WERI-Rb-1 (cell line): ENCODE measurements around the gene RD3L.
"Not testable (repeated sequence)": the region's sequence is repeated elsewhere in the genome, so short reads cannot be mapped to it uniquely, and the experiment has no call there.

Experiments used
- DNase-seq: peaks from one replicate; pipeline ENCODE4 v3.0.0-alpha.2; 2020
- H3K27ac ChIP-seq: fragments of 250-450 bp; sonication (Bioruptor Pico); 2 replicates; pipeline ENCODE4 v1.5.1; 2020; ENCODE audit warnings: mild to moderate bottlenecking, moderate library complexity
- H3K27me3 ChIP-seq: fragments of 250-450 bp; sonication (Bioruptor Pico); 2 replicates; pipeline ENCODE4 v1.5.1; 2021; ENCODE audit warnings: mild to moderate bottlenecking, low read depth, moderate library complexity; ENCODE audit not compliant: insufficient read depth, severe bottlenecking
- H3K36me3 ChIP-seq: fragments of 250-450 bp; sonication (Bioruptor Pico); 2 replicates; pipeline ENCODE4 v1.5.1; 2020; ENCODE audit warnings: mild to moderate bottlenecking, moderate library complexity
- H3K4me3 ChIP-seq: 2 replicates; pipeline ENCODE4 v1.5.1; 2011; ENCODE audit warnings: low read depth, mild to moderate bottlenecking, control low read depth, low read length
- H3K9me3 ChIP-seq: fragments of 250-450 bp; sonication (Bioruptor Pico); 2 replicates; pipeline ENCODE4 v1.5.1; 2021; ENCODE audit warnings: mild to moderate bottlenecking, moderate library complexity; ENCODE audit not compliant: severe bottlenecking
- TF ChIP-seq, protein P1 (sequence below): IDR thresholded peaks from 2 replicates; pipeline ENCODE4 v1.5.1; 2011; ENCODE audit warnings: low read depth, mild to moderate bottlenecking, control low read depth, inconsistent platforms, low read length

RD3L gene

DNA sequence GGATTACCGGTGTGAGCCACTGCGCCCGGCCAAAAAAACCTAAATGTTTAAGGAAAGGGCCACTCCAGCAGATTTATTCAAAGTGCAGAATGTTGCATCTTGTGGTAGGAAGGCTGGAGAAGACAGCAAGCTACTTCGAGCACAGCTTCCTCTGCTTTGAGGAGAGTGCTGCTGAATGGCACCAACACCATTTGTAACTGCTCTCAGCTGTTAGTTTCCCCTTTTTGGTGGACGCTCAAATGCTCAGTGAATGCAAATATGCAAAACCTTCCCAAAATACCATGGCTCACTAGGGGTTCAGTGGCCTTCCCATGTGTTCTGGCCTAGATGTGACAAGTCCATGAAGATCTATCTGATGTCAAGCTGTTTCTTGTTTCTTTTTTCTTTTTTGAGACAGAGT, 17.0 kb downstream of the RD3L start:
- TF ChIP-seq, protein P1, sequence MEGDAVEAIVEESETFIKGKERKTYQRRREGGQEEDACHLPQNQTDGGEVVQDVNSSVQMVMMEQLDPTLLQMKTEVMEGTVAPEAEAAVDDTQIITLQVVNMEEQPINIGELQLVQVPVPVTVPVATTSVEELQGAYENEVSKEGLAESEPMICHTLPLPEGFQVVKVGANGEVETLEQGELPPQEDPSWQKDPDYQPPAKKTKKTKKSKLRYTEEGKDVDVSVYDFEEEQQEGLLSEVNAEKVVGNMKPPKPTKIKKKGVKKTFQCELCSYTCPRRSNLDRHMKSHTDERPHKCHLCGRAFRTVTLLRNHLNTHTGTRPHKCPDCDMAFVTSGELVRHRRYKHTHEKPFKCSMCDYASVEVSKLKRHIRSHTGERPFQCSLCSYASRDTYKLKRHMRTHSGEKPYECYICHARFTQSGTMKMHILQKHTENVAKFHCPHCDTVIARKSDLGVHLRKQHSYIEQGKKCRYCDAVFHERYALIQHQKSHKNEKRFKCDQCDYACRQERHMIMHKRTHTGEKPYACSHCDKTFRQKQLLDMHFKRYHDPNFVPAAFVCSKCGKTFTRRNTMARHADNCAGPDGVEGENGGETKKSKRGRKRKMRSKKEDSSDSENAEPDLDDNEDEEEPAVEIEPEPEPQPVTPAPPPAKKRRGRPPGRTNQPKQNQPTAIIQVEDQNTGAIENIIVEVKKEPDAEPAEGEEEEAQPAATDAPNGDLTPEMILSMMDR, result no peak
- Histone ChIP-seq H3K9me3 (no peaks in the 10 kb centered on the region), H3K27me3 (no peaks in the 10 kb centered on the region), H3K36me3 (no peaks in the 10 kb centered on the region), H3K27ac (no peak overlapping the region), H3K4me3 (no peak overlapping the region)
- DNase-seq, result no peak

DNA sequence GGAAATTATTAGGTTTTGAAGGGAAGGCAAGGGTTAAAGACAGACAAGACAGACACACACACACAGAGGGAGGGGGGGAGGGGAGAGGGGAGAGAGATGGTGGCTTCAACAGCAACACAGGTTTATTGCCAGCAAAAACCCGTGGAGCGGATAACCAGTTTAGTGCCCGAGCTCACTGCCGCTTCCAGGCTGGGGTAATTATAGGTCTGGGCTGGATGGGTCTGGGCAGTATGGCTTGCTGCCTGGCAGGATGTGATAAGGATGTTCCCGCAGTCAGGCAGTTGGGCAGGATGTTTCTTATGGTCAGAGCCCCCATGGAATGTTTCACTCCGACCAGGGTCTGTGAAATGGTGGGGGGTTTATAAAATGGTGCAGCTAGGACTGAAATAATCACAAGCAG, 18.5 kb downstream of the RD3L start:
- Histone ChIP-seq H3K27ac (no peak overlapping the region), H3K9me3 (no peaks in the 10 kb centered on the region), H3K36me3 (no peaks in the 10 kb centered on the region; the same call in 1 of the 2 replicates), H3K4me3 (no peak overlapping the region), H3K27me3 (no peaks in the 10 kb centered on the region)
- DNase-seq, result no peak
- TF ChIP-seq, protein P1, result no peak

DNA sequence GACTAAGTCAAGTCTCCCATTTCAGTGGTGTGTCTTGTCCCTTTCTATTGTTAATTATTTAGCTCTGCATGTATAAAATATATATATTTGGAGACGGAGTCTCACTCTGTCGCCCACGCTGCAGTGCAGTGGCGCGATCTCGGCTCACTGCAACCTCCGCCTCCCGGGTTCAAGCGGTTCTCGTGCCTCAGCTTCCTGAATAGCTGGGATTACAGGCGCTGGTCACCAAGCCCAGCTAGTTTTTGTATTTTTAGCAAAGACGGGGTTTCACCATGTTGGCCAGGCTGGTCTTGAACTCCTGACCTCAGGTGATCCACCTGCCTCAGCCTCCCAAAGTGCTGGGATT, 20.5 kb downstream of the RD3L start:
- H3K27ac ChIP-seq, DNase-seq, H3K9me3 ChIP-seq, H3K27me3 ChIP-seq: not testable (repeated sequence)
- peaks cover 10% of the 10 kb centered on the region for H3K36me3 ChIP-seq
- peak overlapping the region; percentile 100 for H3K4me3 ChIP-seq

DNA sequence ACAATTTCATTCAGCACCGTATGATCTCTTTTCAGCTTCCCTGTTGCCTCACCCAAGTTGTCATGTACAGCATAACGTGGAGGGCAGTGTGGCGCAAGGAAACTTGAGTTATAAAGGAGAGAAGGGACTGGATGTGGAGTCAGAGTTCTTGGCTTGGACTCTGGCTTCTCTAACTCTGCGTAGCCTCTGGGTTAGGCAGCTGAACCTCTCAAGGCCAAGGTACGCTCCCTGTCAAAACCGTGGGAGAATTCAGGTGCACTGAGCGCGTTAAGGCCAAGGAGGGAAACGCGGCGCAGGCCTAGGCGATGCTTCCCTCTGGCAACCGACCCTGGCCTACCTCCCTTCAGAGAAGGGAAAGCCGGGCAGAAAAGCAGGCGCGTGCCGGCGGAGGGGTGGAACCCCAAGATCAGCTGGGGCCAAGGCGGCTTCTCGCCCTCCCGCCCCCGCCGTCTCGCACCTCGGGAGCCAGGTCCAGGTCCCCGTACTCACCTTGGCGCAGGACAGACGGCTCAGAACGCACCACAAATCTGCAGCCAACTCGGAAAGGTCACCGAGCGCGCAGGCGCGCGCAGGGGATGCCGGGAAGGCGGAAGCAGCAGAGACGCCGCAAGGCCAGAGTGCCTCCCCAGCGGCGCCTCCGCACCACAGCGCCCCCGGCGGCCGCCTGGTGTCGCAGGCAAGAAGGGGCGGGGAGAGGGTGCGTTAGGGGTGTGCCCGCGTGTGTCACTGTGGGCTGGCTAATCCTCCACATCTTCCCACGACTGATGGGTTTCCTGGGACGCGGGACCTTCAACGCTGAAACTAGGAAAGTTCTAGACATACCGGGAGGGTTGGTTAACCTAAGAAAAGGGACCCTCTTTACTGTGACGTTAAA, 21.1 kb downstream of the RD3L start:
- Histone ChIP-seq H3K27ac (peak overlapping the region; percentile 83), H3K36me3 (peaks cover 15% of the 10 kb centered on the region)

DNA sequence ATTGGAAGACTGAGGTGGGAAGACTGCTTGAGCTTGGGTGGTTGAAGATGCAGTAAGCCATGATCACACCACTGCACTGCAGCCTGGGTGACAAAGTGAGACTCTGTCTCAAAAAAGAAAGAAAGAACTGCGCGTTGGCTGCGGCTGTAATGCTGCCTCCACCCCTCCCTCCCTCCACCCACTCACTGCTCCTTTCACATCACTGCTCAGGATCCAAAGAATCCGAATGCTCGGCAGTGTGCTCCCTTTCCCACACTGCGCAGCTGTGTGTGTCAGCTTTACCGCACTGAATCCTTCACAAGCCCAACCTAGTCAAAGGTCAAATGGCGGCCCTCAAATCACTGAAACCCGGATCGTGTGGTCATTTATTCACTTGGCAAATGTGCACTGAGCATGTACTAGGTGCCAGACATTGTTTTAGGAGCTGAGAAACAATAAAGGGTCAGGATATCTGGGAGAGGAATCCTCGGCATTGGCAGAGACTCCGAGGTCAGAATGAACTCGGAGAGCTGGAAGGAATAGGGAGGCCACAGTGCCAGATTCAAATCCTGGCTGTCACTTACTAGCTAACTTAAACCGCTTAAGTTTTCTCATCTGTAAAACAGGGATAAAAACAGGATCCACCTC, 25.6 kb downstream of the RD3L start:
- Histone ChIP-seq H3K27ac (no peak overlapping the region), H3K9me3 (no peaks in the 10 kb centered on the region), H3K27me3 (no peaks in the 10 kb centered on the region), H3K4me3 (no peak overlapping the region), H3K36me3 (peaks cover 45% of the 10 kb centered on the region)
- DNase-seq, result no peak
- TF ChIP-seq, protein P1, result no peak

More for the DNA sequence above, 21.1 kb downstream of the RD3L start:
- Histone ChIP-seq H3K4me3 (peak overlapping the region; percentile 100), H3K27me3 (no peaks in the 10 kb centered on the region), H3K9me3 (no peaks in the 10 kb centered on the region)
- TF ChIP-seq, protein P1, result peak; percentile 98
- DNase-seq, result peak; percentile 93

DNA sequence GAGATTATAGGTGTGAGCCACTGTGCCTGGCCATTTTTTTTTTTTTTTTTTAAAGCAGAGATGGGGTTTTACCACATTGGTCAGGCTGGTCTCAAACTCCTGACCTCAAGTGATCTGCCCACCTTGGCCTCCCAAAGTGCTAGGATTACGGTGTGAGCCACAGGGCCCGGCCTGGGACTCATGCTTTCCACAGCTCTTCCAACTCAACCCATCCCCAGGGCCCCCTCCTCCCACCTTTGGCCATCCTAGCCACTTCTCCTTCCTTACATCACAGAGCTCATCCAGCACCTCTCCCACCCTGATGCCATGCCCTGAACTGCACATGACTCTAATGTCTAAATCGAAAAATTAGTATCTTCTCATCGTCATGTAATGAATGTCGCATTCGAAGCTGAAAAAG, 26.7 kb downstream of the RD3L start:
- peaks cover 45% of the 10 kb centered on the region for H3K36me3 ChIP-seq
- no peaks in the 10 kb centered on the region for H3K9me3 ChIP-seq
- no peak overlapping the region for H3K27ac ChIP-seq
- DNase-seq, result no peak
- H3K4me3 ChIP-seq, result no peak overlapping the region
- TF ChIP-seq, protein P1, result no peak
- H3K27me3 ChIP-seq, result no peaks in the 10 kb centered on the region
